ENCODE results near the gene TMEM201.

- TF ChIP-seq, protein P1, sequence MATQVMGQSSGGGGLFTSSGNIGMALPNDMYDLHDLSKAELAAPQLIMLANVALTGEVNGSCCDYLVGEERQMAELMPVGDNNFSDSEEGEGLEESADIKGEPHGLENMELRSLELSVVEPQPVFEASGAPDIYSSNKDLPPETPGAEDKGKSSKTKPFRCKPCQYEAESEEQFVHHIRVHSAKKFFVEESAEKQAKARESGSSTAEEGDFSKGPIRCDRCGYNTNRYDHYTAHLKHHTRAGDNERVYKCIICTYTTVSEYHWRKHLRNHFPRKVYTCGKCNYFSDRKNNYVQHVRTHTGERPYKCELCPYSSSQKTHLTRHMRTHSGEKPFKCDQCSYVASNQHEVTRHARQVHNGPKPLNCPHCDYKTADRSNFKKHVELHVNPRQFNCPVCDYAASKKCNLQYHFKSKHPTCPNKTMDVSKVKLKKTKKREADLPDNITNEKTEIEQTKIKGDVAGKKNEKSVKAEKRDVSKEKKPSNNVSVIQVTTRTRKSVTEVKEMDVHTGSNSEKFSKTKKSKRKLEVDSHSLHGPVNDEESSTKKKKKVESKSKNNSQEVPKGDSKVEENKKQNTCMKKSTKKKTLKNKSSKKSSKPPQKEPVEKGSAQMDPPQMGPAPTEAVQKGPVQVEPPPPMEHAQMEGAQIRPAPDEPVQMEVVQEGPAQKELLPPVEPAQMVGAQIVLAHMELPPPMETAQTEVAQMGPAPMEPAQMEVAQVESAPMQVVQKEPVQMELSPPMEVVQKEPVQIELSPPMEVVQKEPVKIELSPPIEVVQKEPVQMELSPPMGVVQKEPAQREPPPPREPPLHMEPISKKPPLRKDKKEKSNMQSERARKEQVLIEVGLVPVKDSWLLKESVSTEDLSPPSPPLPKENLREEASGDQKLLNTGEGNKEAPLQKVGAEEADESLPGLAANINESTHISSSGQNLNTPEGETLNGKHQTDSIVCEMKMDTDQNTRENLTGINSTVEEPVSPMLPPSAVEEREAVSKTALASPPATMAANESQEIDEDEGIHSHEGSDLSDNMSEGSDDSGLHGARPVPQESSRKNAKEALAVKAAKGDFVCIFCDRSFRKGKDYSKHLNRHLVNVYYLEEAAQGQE (IDR thresholded peaks at IDR 0.05) = no peak
- TF ChIP-seq EP300 (IDR thresholded peaks at IDR 0.05) = no peak
- TF ChIP-seq HOXA7 (CRISPR knock-in tag; IDR thresholded peaks at IDR 0.05) = no peak
- TF ChIP-seq POLR2A (IDR thresholded peaks at IDR 0.05; ENCODE audit: low read length) = no peak
- TF ChIP-seq, protein P2, sequence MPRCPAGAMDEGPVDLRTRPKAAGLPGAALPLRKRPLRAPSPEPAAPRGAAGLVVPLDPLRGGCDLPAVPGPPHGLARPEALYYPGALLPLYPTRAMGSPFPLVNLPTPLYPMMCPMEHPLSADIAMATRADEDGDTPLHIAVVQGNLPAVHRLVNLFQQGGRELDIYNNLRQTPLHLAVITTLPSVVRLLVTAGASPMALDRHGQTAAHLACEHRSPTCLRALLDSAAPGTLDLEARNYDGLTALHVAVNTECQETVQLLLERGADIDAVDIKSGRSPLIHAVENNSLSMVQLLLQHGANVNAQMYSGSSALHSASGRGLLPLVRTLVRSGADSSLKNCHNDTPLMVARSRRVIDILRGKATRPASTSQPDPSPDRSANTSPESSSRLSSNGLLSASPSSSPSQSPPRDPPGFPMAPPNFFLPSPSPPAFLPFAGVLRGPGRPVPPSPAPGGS (IDR thresholded peaks at IDR 0.05) = no peak
- no peak for TF ChIP-seq CTCF (IDR thresholded peaks at IDR 0.05)
These were observed 64.9 kb downstream of the TMEM201 start for GRCh38 chr1:9653491-9654050.

Data from A549 (cell line).